Activated naive CD4-positive, alpha-beta T cell (primary cell): ENCODE measurements around the gene SIM2.

Experiments used
- DNase-seq, 4 experiments: peaks; one replicate each; lab custom pipeline; 2025; lab: John Stamatoyannopoulos, UW

Gene SIM2

GRCh38 chr21:36684957-36685714 lies 13.8 kb upstream of the SIM2 start:
- no peak for DNase-seq

- DNase-seq = no peak
These were observed 12.0 kb upstream of the SIM2 start for GRCh38 chr21:36686955-36687354.

GRCh38 chr21:36688324-36688723 lies 10.6 kb upstream of the SIM2 start:
- no peak for DNase-seq

GRCh38 chr21:36689324-36689723 lies 9.6 kb upstream of the SIM2 start:
- DNase-seq = no peak

GRCh38 chr21:36690628-36691554 lies 8.0 kb upstream of the SIM2 start:
- DNase-seq = no peak

GRCh38 chr21:36691555-36692041 lies 7.3 kb upstream of the SIM2 start:
- no peak for DNase-seq

- no peak for DNase-seq
These were observed 6.6 kb upstream of the SIM2 start for GRCh38 chr21:36692114-36692834.

GRCh38 chr21:36692835-36693488 lies 6.0 kb upstream of the SIM2 start:
- no peak for DNase-seq

- no peak for DNase-seq
These were observed 5.4 kb upstream of the SIM2 start for GRCh38 chr21:36693489-36694030.

- DNase-seq = no peak
These were observed 4.8 kb upstream of the SIM2 start for GRCh38 chr21:36694031-36694515.

- DNase-seq = no peak
These were observed 4.2 kb upstream of the SIM2 start for GRCh38 chr21:36694593-36695282.

- DNase-seq = no peak
These were observed 3.7 kb upstream of the SIM2 start for GRCh38 chr21:36695283-36695634.

- DNase-seq = no peak
These were observed 3.1 kb upstream of the SIM2 start for GRCh38 chr21:36695671-36696389.

- DNase-seq = no peak
These were observed 2.4 kb upstream of the SIM2 start for GRCh38 chr21:36696390-36697059.

- no peak for DNase-seq
These were observed 1.7 kb upstream of the SIM2 start for GRCh38 chr21:36697060-36697850.

GRCh38 chr21:36697851-36698384 lies 997 bp upstream of the SIM2 start:
- no peak for DNase-seq

- no peak for DNase-seq
These were observed 432 bp upstream of the SIM2 start for GRCh38 chr21:36698385-36698980.
